CD8-positive, alpha-beta memory T cell (primary cell): ENCODE measurements around the gene CCT5. TPM values are rescaled to one million over a fixed set of nuclear protein-coding genes. Genes with fewer than 3 reads are reported as not detected.
"Not testable (repeated sequence)": the region's sequence is repeated elsewhere in the genome, so short reads cannot be mapped to it uniquely, and the experiment has no call there.

Experiments
- CTCF ChIA-PET: fragments of 350-600 bp; sonication (Branson Sonifier 250); formaldehyde crosslinking; loops from one replicate; lab custom pipeline; 2021; ENCODE audit warnings: antibody characterized with exemption; lab: Charles Lee
- POLR2A ChIA-PET: fragments of 350-600 bp; sonication (Branson Sonifier 250); formaldehyde crosslinking; loops from one replicate; lab custom pipeline; 2021; ENCODE audit warnings: antibody characterized with exemption; lab: Charles Lee
- DNase-seq, 5 donors: peaks; one replicate each; pipeline versions ENCODE4 v3.0.0 to v3.0.0-alpha.2; 2020 to 2022; ENCODE audit warnings: mixed read lengths in 1 of 5
- H3K27ac ChIP-seq: one replicate; pipeline ENCODE4 v1.7.0; 2013; ENCODE audit warnings: low read depth, mild to moderate bottlenecking, low read length, moderate library complexity
- H3K27me3 ChIP-seq: 2 replicates; pipeline ENCODE4 v1.7.0; 2013; ENCODE audit warnings: low read length, mild to moderate bottlenecking; ENCODE audit not compliant: insufficient read depth, poor library complexity, severe bottlenecking
- H3K36me3 ChIP-seq: 2 replicates; pipeline ENCODE4 v1.7.0; 2013; ENCODE audit warnings: mild to moderate bottlenecking, low read length, moderate library complexity; ENCODE audit not compliant: insufficient read depth
- H3K4me1 ChIP-seq: 2 replicates; pipeline ENCODE4 v1.7.0; 2013; ENCODE audit warnings: mild to moderate bottlenecking, low read length, moderate library complexity; ENCODE audit not compliant: insufficient read depth
- H3K4me3 ChIP-seq: 2 replicates; pipeline ENCODE4 v1.7.0; 2013; ENCODE audit warnings: mild to moderate bottlenecking, low read length
- H3K9me3 ChIP-seq: 2 replicates; pipeline ENCODE4 v1.7.0; 2013; ENCODE audit warnings: mild to moderate bottlenecking, low read length
- H3K27ac Mint-ChIP-seq, 8 donors: one replicate each; pipeline ENCODE4 v1.8.0; 2020 to 2021; ENCODE audit warnings: mixed read lengths in 8 of 8, mild to moderate bottlenecking in 6 of 8, inconsistent platforms in 3 of 8, moderate library complexity in 3 of 8
- H3K27me3 Mint-ChIP-seq, 2 donors: one replicate each; pipeline ENCODE4 v1.8.0; 2020 to 2021; ENCODE audit warnings: mixed read lengths in 2 of 2, mild to moderate bottlenecking in 1 of 2, moderate library complexity in 1 of 2
- H3K36me3 Mint-ChIP-seq, 3 donors: one replicate each; pipeline ENCODE4 v1.8.0; 2020 to 2021; ENCODE audit warnings: mixed read lengths in 3 of 3, inconsistent platforms in 1 of 3, mild to moderate bottlenecking in 1 of 3
- H3K4me1 Mint-ChIP-seq, 3 donors: one replicate each; pipeline ENCODE4 v1.8.0; 2020 to 2021; ENCODE audit warnings: mixed read lengths in 3 of 3, inconsistent platforms in 1 of 3, mild to moderate bottlenecking in 1 of 3
- H3K4me3 Mint-ChIP-seq, 7 donors: one replicate each; pipeline ENCODE4 v1.8.0; 2020 to 2021; ENCODE audit warnings: mixed read lengths in 7 of 7, mild to moderate bottlenecking in 6 of 7, moderate library complexity in 4 of 7, inconsistent platforms in 2 of 7
- H3K9me3 Mint-ChIP-seq, 5 donors: one replicate each; pipeline ENCODE4 v1.8.0; 2020 to 2022; ENCODE audit warnings: mixed read lengths in 5 of 5, mild to moderate bottlenecking in 3 of 5, moderate library complexity in 2 of 5, inconsistent platforms in 1 of 5
- polyA plus RNA-seq: library from polyadenylated mRNA; unstranded; fragments of 300-500 nt; fragmentation: Illumina TruSeq; gene quantifications from one replicate; pipeline ENCODE4 v1.2.3, GENCODE V29; 2021
- total RNA-seq, 2 experiments: library from RNA; stranded (reverse); gene quantifications; one replicate each; pipeline ENCODE4 v1.2.3, GENCODE V29; 2021

The CCT5 gene
- total and polyA plus RNA-seq, 3 experiments from 2014 or later, result 228 to 537 (median 532) TPM

DNA sequence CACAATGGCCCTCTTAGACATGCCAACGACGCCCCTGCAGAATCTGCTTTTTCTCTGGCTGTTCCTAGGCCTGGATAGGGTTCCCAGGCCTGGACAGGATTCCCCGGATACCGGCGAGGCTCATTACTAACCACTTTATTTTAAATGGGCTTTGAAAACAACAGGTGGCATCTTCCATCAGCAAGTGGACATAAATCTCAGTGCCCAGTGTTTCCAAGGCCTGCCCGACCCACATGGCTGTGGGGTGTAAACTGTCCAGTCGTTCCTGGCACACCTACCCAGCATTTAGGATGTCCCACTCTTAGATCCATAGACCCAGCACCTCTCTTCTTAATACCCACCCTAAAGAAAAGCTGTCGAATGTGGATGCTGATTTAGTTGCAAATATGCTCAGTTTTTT lies 56.7 kb downstream of the CCT5 start:
- H3K27ac Mint-ChIP-seq, result no peak overlapping the region
- Histone ChIP-seq H3K36me3 (no peaks in the 10 kb centered on the region), H3K4me3 (peak overlapping the region; percentile 59), H3K9me3 (no peaks in the 10 kb centered on the region), H3K4me1 (no peaks in the 10 kb centered on the region), H3K27me3 (no peaks in the 10 kb centered on the region), H3K27ac (peak overlapping the region; percentile 75)
- H3K27me3 Mint-ChIP-seq, result peaks cover 13 to 32% of the 10 kb centered on the region in 2 donors
- DNase-seq, result no peak
- CTCF ChIA-PET, result no interaction called here
- no peaks in the 10 kb centered on the region for H3K36me3 Mint-ChIP-seq
- H3K9me3 Mint-ChIP-seq, result no peaks in the 10 kb centered on the region
- POLR2A ChIA-PET, result no interaction called here
- H3K4me1 Mint-ChIP-seq, result peaks cover 6 to 10% (median 10%) of the 10 kb centered on the region in 3 donors
- peak overlapping the region in 6 of 7 donors; percentile 49 to 87 (median 84) for H3K4me3 Mint-ChIP-seq

DNA sequence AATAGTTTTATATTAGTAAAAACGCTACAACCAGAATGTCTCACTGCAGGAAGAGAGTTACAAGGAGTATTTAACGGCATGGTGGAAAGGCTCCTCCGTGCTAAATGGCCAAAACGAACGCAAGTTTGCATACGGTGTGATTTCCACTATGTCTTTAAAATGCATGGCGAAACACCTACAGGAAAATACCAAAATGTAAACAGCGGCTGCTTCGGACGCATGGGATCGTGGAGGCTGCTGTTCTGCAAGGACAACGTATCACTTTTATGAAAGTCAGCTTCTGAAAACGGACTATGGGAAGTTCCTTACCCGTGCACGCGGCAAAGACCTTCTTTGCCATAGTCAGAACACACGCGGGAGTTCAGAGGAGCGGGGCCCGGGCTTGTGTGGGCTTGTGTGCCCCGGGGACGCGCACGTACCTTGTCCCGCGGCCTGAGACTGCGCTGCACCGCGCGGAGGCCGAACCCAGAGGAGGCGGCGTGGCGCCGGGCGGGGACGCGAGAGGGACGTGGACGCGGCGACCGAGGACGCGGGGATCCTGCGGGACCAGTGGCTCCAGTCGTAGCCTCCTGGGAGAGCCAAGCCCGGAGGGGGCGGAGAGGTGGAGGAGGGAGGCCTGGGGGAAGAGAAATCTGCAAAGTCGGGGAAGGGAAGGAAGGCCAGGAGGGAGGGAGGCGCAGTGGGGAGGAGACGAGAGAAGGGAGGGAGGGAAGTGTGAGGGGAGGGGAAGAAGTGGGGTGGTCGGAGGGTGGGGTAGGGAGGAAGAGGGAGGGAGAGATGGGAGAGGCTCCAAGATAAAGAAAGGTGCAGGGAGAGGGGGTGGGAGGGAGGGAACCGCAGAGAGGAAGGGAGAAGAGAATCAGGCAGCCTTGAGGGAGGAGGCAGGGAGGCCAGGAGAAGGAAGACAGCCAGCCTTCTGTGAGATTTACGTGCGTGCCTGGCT lies 57.4 kb downstream of the CCT5 start, which contains the start of gene CMBL:
CMBL (minus strand) TSS at position 697 of the 943 bp plus-strand sequence. CDS start 17,140 bp downstream, outside the sequence.
- Histone ChIP-seq H3K27ac (peak within 1 kb of the TSS; percentile 75), H3K9me3 (no peaks in the 10 kb centered on the region), H3K27me3 (no peaks in the 10 kb centered on the region), H3K36me3 (no peaks in the 10 kb centered on the region), H3K4me3 (peak within 1 kb of the TSS; percentile 59), H3K4me1 (no peaks in the 10 kb centered on the region)
- Mint-ChIP-seq H3K4me1 (peaks cover 6 to 10% (median 10%) of the 10 kb centered on the region in 3 donors), H3K27ac (peak within 1 kb of the TSS in 2 of 8 donors; percentile 56 to 61), H3K27me3 (peaks cover 13 to 32% of the 10 kb centered on the region in 2 donors), H3K36me3 (no peaks in the 10 kb centered on the region), H3K9me3 (no peaks in the 10 kb centered on the region), H3K4me3 (peak within 1 kb of the TSS; percentile 49 to 93 (median 85))
- DNase-seq, result peak in 1 of 5 donors; percentile 14
- CTCF ChIA-PET, result no interaction called here
- POLR2A ChIA-PET, result no interaction called here

DNA sequence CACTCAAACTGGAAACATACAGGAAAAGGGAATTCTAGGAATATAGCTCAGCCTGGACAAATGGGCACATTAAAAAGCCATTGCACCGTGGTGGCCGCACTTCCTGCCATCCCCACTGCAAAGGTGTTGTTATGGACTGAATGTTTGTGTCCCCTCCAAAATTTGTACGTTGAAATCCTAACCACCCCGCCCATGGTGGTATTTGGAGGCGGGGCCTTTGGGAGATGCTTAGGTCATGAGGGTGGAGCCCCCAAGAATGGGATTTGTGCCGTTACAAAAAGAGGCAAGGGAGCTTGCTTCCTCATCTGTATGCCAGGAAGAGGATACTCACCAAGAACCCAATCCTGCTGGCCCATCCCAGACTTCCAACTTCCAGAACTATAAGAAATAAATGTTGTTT lies 58.8 kb downstream of the CCT5 start:
- Mint-ChIP-seq H3K4me1 (peaks cover 6 to 10% (median 10%) of the 10 kb centered on the region in 3 donors), H3K27ac (no peak overlapping the region), H3K36me3 (no peaks in the 10 kb centered on the region), H3K9me3 (no peaks in the 10 kb centered on the region), H3K4me3 (peak overlapping the region in 5 of 7 donors; percentile 19 to 62 (median 49)), H3K27me3 (peaks cover 13 to 32% of the 10 kb centered on the region in 2 donors)
- Histone ChIP-seq H3K9me3 (no peaks in the 10 kb centered on the region), H3K27me3 (no peaks in the 10 kb centered on the region), H3K36me3 (no peaks in the 10 kb centered on the region), H3K4me3 (no peak overlapping the region), H3K27ac (peak overlapping the region; percentile 48), H3K4me1 (no peaks in the 10 kb centered on the region)
- ChIA-PET CTCF (interaction anchor here (1.5 to 2.0 kb wide), 2 partner anchors 25 to 319 kb away, joined by 3 to 5 read pairs; no protein-coding TSS in a partner anchor), POLR2A (no interaction called here)
- DNase-seq, result no peak

DNA sequence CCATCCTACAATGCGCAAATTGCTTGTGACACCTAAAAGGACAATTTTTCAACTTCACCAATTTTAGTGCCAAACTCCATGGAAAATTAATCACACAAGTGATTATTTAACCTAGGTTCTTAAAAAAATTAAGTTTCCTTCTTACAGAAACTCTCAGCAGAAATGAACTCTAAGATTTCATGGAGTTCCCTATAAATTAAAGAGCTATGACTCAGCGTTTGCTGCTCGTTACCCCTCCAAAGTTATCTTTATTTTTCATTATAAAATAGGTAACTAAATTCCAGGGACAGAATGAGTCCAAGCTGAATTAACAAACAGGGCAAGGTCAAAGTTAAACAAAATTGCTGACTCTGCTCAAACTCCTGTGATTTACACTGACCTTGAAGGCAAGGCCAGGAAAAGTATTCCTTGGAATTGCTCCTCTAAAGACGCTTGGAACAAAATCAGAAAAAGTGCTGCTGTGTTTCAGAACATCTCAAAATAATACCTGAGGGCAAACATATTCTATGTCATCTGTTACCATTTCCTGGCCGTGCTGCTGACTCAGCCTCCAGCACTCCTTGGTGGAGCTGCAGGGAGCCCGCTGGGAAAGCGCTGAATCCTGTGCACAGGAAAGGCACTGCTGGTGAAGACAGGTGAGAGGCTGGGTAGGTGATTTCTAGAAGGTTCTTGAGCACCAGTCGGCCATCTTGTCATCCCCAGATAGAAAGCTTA lies 60.1 kb downstream of the CCT5 start:
- no peak overlapping the region for H3K4me3 ChIP-seq
- ChIA-PET CTCF (interaction anchor here (1.5 to 2.0 kb wide), 2 partner anchors 27 to 317 kb away, joined by 3 to 5 read pairs; no protein-coding TSS in a partner anchor), POLR2A (no interaction called here)
- H3K27ac Mint-ChIP-seq, result no peak overlapping the region
- no peaks in the 10 kb centered on the region for H3K9me3 Mint-ChIP-seq
- no peak for DNase-seq
- no peaks in the 10 kb centered on the region for H3K36me3 Mint-ChIP-seq
- H3K27me3 Mint-ChIP-seq, result peaks cover 14 to 29% of the 10 kb centered on the region in 2 donors
- no peak overlapping the region for H3K4me3 Mint-ChIP-seq
- peaks cover 6 to 10% (median 10%) of the 10 kb centered on the region in 3 donors for H3K4me1 Mint-ChIP-seq
- H3K27me3 ChIP-seq, result no peaks in the 10 kb centered on the region
- H3K27ac ChIP-seq, result no peak overlapping the region
- H3K4me1 ChIP-seq, result no peaks in the 10 kb centered on the region
- H3K36me3 ChIP-seq, result no peaks in the 10 kb centered on the region
- no peaks in the 10 kb centered on the region for H3K9me3 ChIP-seq

DNA sequence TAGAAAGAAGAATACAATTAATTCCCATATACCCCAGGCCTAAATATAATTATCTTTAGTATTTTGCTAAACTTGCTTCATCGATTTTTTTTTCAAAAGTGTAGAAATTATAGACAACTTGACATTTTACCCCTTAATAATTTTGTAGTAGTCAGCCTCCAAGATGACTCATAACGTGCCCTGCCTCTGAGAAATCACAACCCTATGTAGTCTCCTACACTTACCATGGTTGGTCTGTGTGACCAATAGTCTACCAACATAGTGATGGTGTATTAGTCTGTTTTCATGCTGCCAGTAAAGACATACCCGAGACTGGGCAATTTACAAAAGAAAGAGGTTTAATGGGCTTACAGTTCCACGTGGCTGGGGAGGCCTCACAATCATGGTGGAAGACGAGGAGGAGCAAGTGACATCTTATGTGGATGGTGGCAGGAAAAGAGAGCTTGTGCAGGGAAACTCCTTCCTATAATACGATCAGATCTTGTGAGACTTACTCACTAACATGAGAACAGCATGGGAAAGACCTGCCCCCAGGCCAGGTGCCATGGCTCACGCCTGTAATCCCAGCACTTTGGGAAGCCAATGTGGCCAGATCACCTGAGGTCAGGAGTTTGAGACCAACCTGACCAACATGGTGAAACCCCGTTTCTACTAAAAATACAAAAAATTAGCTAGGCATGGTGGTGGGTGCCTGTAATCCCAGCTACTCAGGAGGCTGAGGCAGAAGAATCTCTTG lies 60.9 kb downstream of the CCT5 start:
- H3K4me3 Mint-ChIP-seq, H3K36me3 Mint-ChIP-seq, H3K27me3 ChIP-seq, H3K4me1 ChIP-seq, H3K27ac Mint-ChIP-seq, H3K9me3 Mint-ChIP-seq, H3K36me3 ChIP-seq, H3K4me3 ChIP-seq, POLR2A ChIA-PET, DNase-seq, H3K9me3 ChIP-seq, H3K27ac ChIP-seq, H3K4me1 Mint-ChIP-seq: not testable (repeated sequence)
- CTCF ChIA-PET, result interaction anchor here (1.1 kb wide), 1 partner anchor 17 kb away, joined by 3 read pairs; no protein-coding TSS in a partner anchor
- H3K27me3 Mint-ChIP-seq, result peaks cover 14 to 24% of the 10 kb centered on the region in 2 donors

DNA sequence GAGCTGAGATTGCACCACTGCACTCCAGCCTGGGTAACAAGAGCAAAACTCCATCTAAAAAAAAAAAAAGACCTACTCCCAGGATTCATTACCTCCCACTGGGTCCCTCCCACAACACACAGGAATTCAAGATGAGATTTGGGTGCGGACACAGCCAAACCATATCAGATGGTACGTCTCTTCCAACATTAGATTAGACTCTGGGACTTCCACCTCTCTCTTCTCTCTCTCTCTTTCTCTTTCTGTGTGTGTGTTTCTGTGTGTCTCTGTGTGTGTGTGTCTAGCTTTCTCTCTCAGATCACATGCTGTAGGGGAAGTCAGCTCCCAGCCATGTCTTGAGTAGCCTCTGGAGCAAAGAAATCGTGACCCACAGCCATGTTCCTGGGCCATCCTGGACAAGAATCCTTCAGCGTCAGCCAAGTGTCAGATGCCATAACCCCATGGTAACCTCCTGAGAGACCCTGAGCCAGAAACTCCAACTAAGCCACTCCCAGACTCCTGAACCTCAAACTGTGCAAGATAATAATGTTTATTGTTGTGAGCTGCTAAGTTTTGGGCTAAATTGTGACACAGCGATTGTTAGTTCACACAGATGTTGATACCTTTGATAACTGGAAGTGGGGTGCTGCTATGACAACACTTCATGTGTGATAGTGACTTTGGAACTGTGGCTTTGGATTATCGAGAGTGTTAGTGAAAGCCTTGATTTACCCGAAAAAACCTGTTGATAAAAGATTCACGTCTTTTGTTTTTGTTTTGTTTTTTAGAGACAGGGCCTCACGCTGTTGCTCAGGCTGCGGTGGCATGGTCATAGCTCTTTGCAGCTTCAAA lies 61.7 kb downstream of the CCT5 start:
- CTCF ChIA-PET, result interaction anchor here (1.1 kb wide), 1 partner anchor 16 kb away, joined by 3 read pairs; no protein-coding TSS in a partner anchor
- Histone ChIP-seq H3K4me1 (no peaks in the 10 kb centered on the region), H3K36me3 (no peaks in the 10 kb centered on the region), H3K4me3 (no peak overlapping the region), H3K9me3 (no peaks in the 10 kb centered on the region), H3K27ac (no peak overlapping the region), H3K27me3 (no peaks in the 10 kb centered on the region)
- POLR2A ChIA-PET, result no interaction called here
- no peaks in the 10 kb centered on the region for H3K9me3 Mint-ChIP-seq
- H3K36me3 Mint-ChIP-seq, result no peaks in the 10 kb centered on the region
- H3K4me3 Mint-ChIP-seq, result no peak overlapping the region
- peaks cover 16% of the 10 kb centered on the region in 2 donors for H3K27me3 Mint-ChIP-seq
- peaks cover 6 to 10% (median 7%) of the 10 kb centered on the region in 3 donors for H3K4me1 Mint-ChIP-seq
- H3K27ac Mint-ChIP-seq, result peak overlapping the region in 1 of 8 donors; percentile 30
- no peak for DNase-seq

DNA sequence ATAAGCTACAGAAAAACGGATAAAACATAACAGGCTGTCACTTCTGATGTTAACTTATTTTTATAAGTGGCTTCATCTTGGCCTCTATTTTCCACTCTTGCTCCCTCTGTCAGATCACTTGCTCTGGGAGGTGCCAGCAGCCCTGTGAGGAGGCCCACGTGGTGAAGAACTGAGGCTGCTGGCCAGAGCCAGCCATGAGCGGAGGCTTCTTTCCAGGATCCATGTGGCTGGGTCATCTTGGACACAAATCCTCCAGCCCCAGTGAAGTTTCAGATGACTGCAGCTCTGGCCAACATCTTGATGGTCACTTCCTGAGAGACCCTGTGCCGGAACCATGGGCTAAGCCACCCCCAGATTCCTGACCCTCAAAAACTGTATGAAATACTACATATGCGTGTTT lies 65.1 kb downstream of the CCT5 start:
- POLR2A ChIA-PET, result no interaction called here
- CTCF ChIA-PET, result no interaction called here
- Mint-ChIP-seq H3K9me3 (peaks cover 0 to 3% (median 0%) of the 10 kb centered on the region in 5 donors), H3K4me1 (no peaks in the 10 kb centered on the region), H3K27ac (no peak overlapping the region), H3K4me3 (no peak overlapping the region), H3K27me3 (peaks cover 11 to 14% of the 10 kb centered on the region in 2 donors), H3K36me3 (no peaks in the 10 kb centered on the region)
- Histone ChIP-seq H3K4me3 (no peak overlapping the region), H3K36me3 (no peaks in the 10 kb centered on the region), H3K27me3 (no peaks in the 10 kb centered on the region), H3K9me3 (no peaks in the 10 kb centered on the region), H3K4me1 (no peaks in the 10 kb centered on the region), H3K27ac (no peak overlapping the region)
- DNase-seq, result no peak
